HepG2 (cell line): ENCODE measurements around the gene DMPK. TPM values are rescaled to one million over a fixed set of nuclear protein-coding genes. Genes with fewer than 3 reads are reported as not detected.

Source experiments
- ATAC-seq: fragments of 200-7000 bp; cut with Tn5 transposase; 3 replicates; pipeline ENCODE4 v1.9.1; 2020; ENCODE audit warnings: mild to moderate bottlenecking, moderate library complexity
- BruUV-seq: library from RNA; stranded (reverse); fragments of 400-500 nt; replicated peaks from 2 replicates; lab custom pipeline; 2021; lab: Mats Ljungman, UMichigan
- CTCF ChIA-PET: fragments of 300-600 bp; formaldehyde crosslinking; extraction: SDS; loops from one replicate; lab custom pipeline; 2021; ENCODE audit warnings: low total read pairs, inconsistent platforms, low intra/inter-chr PET ratio; lab: Yijun Ruan, JAX
- POLR2A ChIA-PET: fragments of 350-600 bp; sonication (Branson Sonifier 250); formaldehyde crosslinking; loops from one replicate; lab custom pipeline; 2020; ENCODE audit warnings: antibody characterized with exemption, inconsistent platforms; lab: Yijun Ruan, JAX
- DNase-seq: peaks from one replicate; pipeline ENCODE4 v3.0.0-alpha.2; 2015; ENCODE audit warnings: low spot score
- FAIRE-seq: peaks from 3 replicates; lab custom pipeline; 2011; peaks lifted over from hg19 to GRCh38; lab: Jason Lieb, UNC
- H2AFZ ChIP-seq: one replicate; pipeline ENCODE4 v1.6.1; 2011; ENCODE audit warnings: low read length, inconsistent platforms
- H3K27ac ChIP-seq: fragments of 300-600 bp; 3 replicates; pipeline ENCODE4 v1.8.0; 2011; ENCODE audit warnings: mixed run types, mild to moderate bottlenecking, mixed read lengths, low read length, inconsistent platforms; ENCODE audit not compliant: insufficient read depth; ENCODE audit errors: extremely low read length
- H3K27me3 ChIP-seq, 2 experiments: fragments of 200-600 bp in 1 of 2; 2 replicates in 1 of 2; 3 replicates in 1 of 2; pipeline versions ENCODE4 v1.6.0 to v1.8.0; 2011; ENCODE audit warnings: low read length in 2 of 2, mild to moderate bottlenecking in 2 of 2, moderate library complexity in 2 of 2, inconsistent platforms in 1 of 2; ENCODE audit not compliant: insufficient read depth in 2 of 2, control insufficient read depth in 1 of 2
- H3K36me3 ChIP-seq, 2 experiments: fragments of 200-600 bp in 1 of 2; replicated peaks in 1 of 2; 2 replicates in 1 of 2; 3 replicates in 1 of 2; pipeline versions ENCODE4 v1.5.1 to v1.8.0; 2011; ENCODE audit warnings: low read length in 2 of 2, inconsistent platforms in 1 of 2; ENCODE audit not compliant: insufficient read depth in 2 of 2, control insufficient read depth in 1 of 2
- H3K4me1 ChIP-seq: 2 replicates; pipeline ENCODE4 v1.5.1; 2012; ENCODE audit warnings: low read length, inconsistent platforms; ENCODE audit not compliant: insufficient read depth
- H3K4me2 ChIP-seq: 2 replicates; pipeline ENCODE4 v1.6.0; 2011; ENCODE audit warnings: low read depth, low read length, inconsistent platforms
- H3K4me3 ChIP-seq, 3 experiments: fragments of 200-600 bp in 1 of 3; sonication (generic), shearing (Covaris generic) in 1 of 3; replicated peaks in 1 of 3; 2 replicates each; pipeline ENCODE4 v1.5.1; 2011 to 2016; ENCODE audit warnings: low read length in 3 of 3, inconsistent platforms in 2 of 3, low read depth in 2 of 3, mild to moderate bottlenecking in 2 of 3, control low read depth in 1 of 3, mixed read lengths in 1 of 3; ENCODE audit not compliant: insufficient read depth in 1 of 3
- H3K79me2 ChIP-seq: one replicate; pipeline ENCODE4 v1.6.1; 2011; ENCODE audit warnings: low read length, inconsistent platforms; ENCODE audit not compliant: insufficient read depth
- H3K9ac ChIP-seq: 2 replicates; pipeline ENCODE4 v1.6.0; 2011; ENCODE audit warnings: mild to moderate bottlenecking, low read depth, low read length, inconsistent platforms; ENCODE audit not compliant: insufficient read depth
- H3K9me3 ChIP-seq: 2 replicates; pipeline ENCODE4 v1.5.1; 2012; ENCODE audit warnings: mild to moderate bottlenecking, low read length
- H4K20me1 ChIP-seq: 2 replicates; pipeline ENCODE4 v1.6.0; 2011; ENCODE audit warnings: inconsistent platforms, mild to moderate bottlenecking, low read length, moderate library complexity; ENCODE audit not compliant: insufficient read depth
- CC2D1A ChIP-seq: sonication (generic); formaldehyde crosslinking; IDR thresholded peaks from 2 replicates; pipeline ENCODE4 v1.8.1; 2023; ENCODE audit warnings: mild to moderate bottlenecking, missing genetic modification reagents
- FLYWCH1 ChIP-seq: sonication (generic); formaldehyde crosslinking; IDR thresholded peaks from 2 replicates; pipeline ENCODE4 v1.8.1; 2023; ENCODE audit warnings: mild to moderate bottlenecking, missing genetic modification reagents
- KLF16 ChIP-seq, 2 experiments: sonication (generic) in 1 of 2; formaldehyde crosslinking in 1 of 2; IDR thresholded peaks; 2 replicates each; pipeline versions ENCODE4 v1.6.1 to v1.8.0; 2016 to 2023; ENCODE audit warnings: missing genetic modification reagents in 2 of 2, missing compliant biosample characterization in 1 of 2
- NONO ChIP-seq, 2 experiments: fragments of 450-650 bp in 1 of 2; sonication (generic) in 1 of 2; formaldehyde crosslinking in 1 of 2; IDR thresholded peaks in 1 of 2; conservative IDR thresholded peaks in 1 of 2; 2 replicates each; pipeline versions ENCODE4 v1.6.1 to v1.8.0; 2017 to 2022; ENCODE audit warnings: mild to moderate bottlenecking in 1 of 2, missing genetic modification reagents in 1 of 2, moderate library complexity in 1 of 2
- POLR2AphosphoS5 ChIP-seq: IDR thresholded peaks from 2 replicates; pipeline ENCODE4 v1.6.1; 2012; ENCODE audit warnings: low read depth, low read length
- POLR2G ChIP-seq: fragments of 200-400 bp; formaldehyde crosslinking; IDR thresholded peaks from 2 replicates; pipeline ENCODE4 v1.6.1; 2018; ENCODE audit warnings: mild to moderate bottlenecking, low read depth, low read length, moderate library complexity
- REST ChIP-seq, 2 experiments: IDR thresholded peaks; 2 replicates each; pipeline ENCODE4 v1.6.1; 2011 to 2012; ENCODE audit warnings: low read length in 2 of 2, borderline replicate concordance in 1 of 2, low read depth in 1 of 2, mild to moderate bottlenecking in 1 of 2, moderate library complexity in 1 of 2
- SIX1 ChIP-seq: sonication (generic); formaldehyde crosslinking; IDR thresholded peaks from 2 replicates; pipeline ENCODE4 v1.4.0; 2020; ENCODE audit warnings: missing genetic modification reagents, borderline replicate concordance
- SOX5 ChIP-seq: IDR thresholded peaks from 2 replicates; pipeline ENCODE4 v1.6.1; 2016; ENCODE audit warnings: borderline replicate concordance
- TEAD2 ChIP-seq: sonication (generic); formaldehyde crosslinking; IDR thresholded peaks from 2 replicates; pipeline ENCODE4 v1.9.0; 2021; ENCODE audit warnings: missing genetic modification reagents
- ZNF142 ChIP-seq: sonication (generic); formaldehyde crosslinking; IDR thresholded peaks from 2 replicates; pipeline ENCODE4 v1.4.0; 2020; ENCODE audit warnings: missing genetic modification reagents
- ZNF230 ChIP-seq: sonication (generic); formaldehyde crosslinking; IDR thresholded peaks from 2 replicates; pipeline ENCODE4 v1.4.0; 2020; ENCODE audit warnings: mild to moderate bottlenecking, missing genetic modification reagents
- WGBS: methylation state at CpG from one replicate; pipeline ENCODE4 v1.1.6; 2017; ENCODE audit warnings: low lambda C conversion rate; 5-methylcytosine and 5-hydroxymethylcytosine counted together
- in situ Hi-C: cut with HindIII; loops from 2 replicates; pipeline ENCODE4 v1.10.0; 2017; ENCODE audit warnings: low pct_unique_long_range_greater_than_20kb; ENCODE audit not compliant: extremely low pct_ligation_motif_present
- intact Hi-C: fragments of 100-400 bp; cut with micrococcal nuclease; formaldehyde crosslinking; loops from one replicate; pipeline ENCODE4 v1.10.0; 2022; ENCODE audit not compliant: unreplicated experiment
- polyA plus RNA-seq, 8 experiments: library from polyadenylated mRNA; depleted of rRNA in 3 of 8; stranded (reverse) in 7 of 8; unstranded in 1 of 8; fragments of >200 nt; fragmentation: Illumina TruSeq in 4 of 8; extraction: Trizol in 4 of 8; gene quantifications; 2 replicates each; pipeline versions ENCODE4 v1.2.1 to v1.2.3, GENCODE V29; 2011 to 2016; ENCODE audit warnings: low read depth in 4 of 8, missing spikeins in 1 of 8, mixed read lengths in 1 of 8; ENCODE audit not compliant: insufficient read depth in 1 of 8
- total RNA-seq, 5 experiments: library from RNA; depleted of rRNA; stranded (reverse); fragments of >200 nt; fragmentation: Illumina TruSeq; extraction: Trizol; gene quantifications; 2 replicates each; pipeline ENCODE4 v1.2.3, GENCODE V29; 2016; ENCODE audit warnings: low read depth in 1 of 5

Gene DMPK
- total and polyA plus RNA-seq, 2 of the 13 experiments (the other 11 are each of a cell fraction or from before 2014, with no cell fraction given) = 5.3 to 8.8 TPM

- peak; percentile 70 for FAIRE-seq
- in situ Hi-C loops (no loop called here), intact Hi-C loops (loop anchor here (2.0 to 5.0 kb wide), 2 partner anchors 37 to 76 kb away; partner anchors contain the start of genes FBXO46, MEIOSIN and QPCTL)
- peak within 1 kb of the TSS; percentile 75 to 87 (median 76) for H3K4me3 ChIP-seq
- no peaks in the 10 kb centered on the region for H3K9me3 ChIP-seq
- BruUV-seq = no TSS peak
- ChIA-PET POLR2A (interaction anchor here (0.6 to 4.7 kb wide), 35 partner anchors 8 to 833 kb away, joined by 3 to 94 read pairs (median 6); partner anchors contain the start of genes DMPK, DMWD, FBXO46 and FOXA3), CTCF (interaction anchor here (1.2 to 2.4 kb wide), 2 partner anchors 10 to 30 kb away, joined by 3 to 17 read pairs; no protein-coding TSS in a partner anchor)
- DNase-seq = peak; percentile 95
- no peaks in the 10 kb centered on the region for H3K36me3 ChIP-seq
- H3K27me3 ChIP-seq = no peaks in the 10 kb centered on the region
- no peaks in the 10 kb centered on the region for H4K20me1 ChIP-seq
- ATAC-seq = peak; percentile 68
- H3K27ac ChIP-seq = peak within 1 kb of the TSS; percentile 91
- peak within 1 kb of the TSS; percentile 99 for H3K4me2 ChIP-seq
- 0% methylated on average over 22 of the region's 70 CpGs for WGBS
- H3K4me1 ChIP-seq = peaks cover 16% of the 10 kb centered on the region
- peaks cover 3% of the 10 kb centered on the region for H3K79me2 ChIP-seq
- peak within 1 kb of the TSS; percentile 91 for H3K9ac ChIP-seq
- H2AFZ ChIP-seq = no peak within 1 kb of the TSS
- TF ChIP-seq NONO (IDR thresholded peaks at IDR 0.05) (no peak), NONO (CRISPR knock-in tag; conservative IDR thresholded peaks at IDR 0.05) (peak; percentile 47; the same call in 1 of the 2 replicates), POLR2G (peak; percentile 94), ZNF142 (CRISPR knock-in tag) (0 out of 2 replicates have a peak, but pooled peaks have one; percentile 71), TEAD2 (CRISPR knock-in tag) (no peak), REST (IDR thresholded peaks at IDR 0.05; ENCODE audit: borderline replicate concordance in 1 of 2, low read depth in 1 of 2, low read length in 2 of 2) (peak in 1 of 2 experiments; percentile 33; a peak in 1 of 4 replicates), ZNF230 (CRISPR knock-in tag) (no peak), FLYWCH1 (CRISPR knock-in tag) (no peak), KLF16 (CRISPR knock-in tag; IDR thresholded peaks at IDR 0.05) (peak in 1 of 2 experiments; percentile 91; a peak in 2 of 4 replicates), SIX1 (0 out of 2 replicates have a peak, but pooled peaks have one; percentile 26), SOX5 (CRISPR knock-in tag) (peak; percentile 48; the same call in 1 of the 2 replicates), CC2D1A (CRISPR knock-in tag) (no peak), POLR2AphosphoS5 (peak; percentile 94)
Observed at GRCh38 chr19:45768984-45769782, 13.1 kb downstream of the DMPK start, which contains the start of gene SIX5. Gene SIX5, minus strand, starts transcription at chr19:45769252. Its CDS starts 408 bp downstream, at chr19:45768844.
